Heart left ventricle (tissue), 13 donors: Measurements from ENCODE around the gene CACNA1G.

ENCODE experiments used
- POLR2A ChIP-seq, 2 donors: fragments of 450-650 bp; IDR thresholded peaks; one replicate each; pipeline ENCODE4 v1.6.1; 2017; ENCODE audit warnings: antibody characterized with exemption in 2 of 2, mild to moderate bottlenecking in 2 of 2, moderate library complexity in 2 of 2
- TF ChIP-seq, protein P1 (sequence below), 12 donors: fragments of 200-600 bp; sonication (generic) in 4 of 12; IDR thresholded peaks; one replicate each; pipeline versions ENCODE4 v1.5.0 to v1.8.0; 2018 to 2022; ENCODE audit warnings: antibody characterized with exemption in 12 of 12, mild to moderate bottlenecking in 5 of 12
- donor health status: ischemic (EF 13 %, LVEDD 7.1; RV severe dilation, severe dysfunction).
- donor health status: DM: no; HTN: yes; CAD: no.
- donor health status: DM: no; HTN: no; CAD: no.
- donor health status: ischemic (EF 25% LVEDD 6.9; RV normal size, moderate dysfunction).
- donor health status: ischemic (EF 25% LVEDD 5.7; RV mildly dilated, moderate dysfunction).
- donor health status: ischemic (EF 35%, LVEDD 5.7; RV mildly dilated, moderate dysfunction).
- donor health status: nonischemic (EF 11% LVEDD 7.7; RV severe dilation, severe dysfunction).
- donor health status: DM: yes; HTN: yes; CAD: no.
- donor health status: PGD.
- donor health status: ischemic (EF 29% LVEDD 5.4; RV normal size, mild dysfunction).
- donor health status: nonischemic (EF 23%, LVEDD 6.1; RV moderate dilation, normal function).

DNA sequence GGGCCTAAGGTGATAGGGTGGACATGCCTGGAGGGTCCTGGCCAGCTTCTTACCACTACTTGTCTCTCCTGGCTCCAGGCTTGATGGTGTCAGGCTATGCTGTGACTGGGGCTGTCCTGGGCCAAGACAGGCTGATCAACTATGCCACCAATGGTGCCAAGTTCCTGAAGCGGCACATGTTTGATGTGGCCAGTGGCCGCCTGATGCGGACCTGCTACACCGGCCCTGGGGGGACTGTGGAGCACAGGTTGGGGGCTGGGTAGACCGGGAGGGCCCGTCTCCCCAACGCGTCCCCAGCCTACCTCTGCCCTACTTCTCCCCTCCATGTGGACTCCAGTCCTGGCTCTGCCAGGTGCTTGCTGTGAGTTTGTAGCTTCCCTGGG lies 9.1 kb upstream of the CACNA1G start:
- TF ChIP-seq POLR2A (IDR thresholded peaks at IDR 0.05): no peak
- TF ChIP-seq, protein P1, sequence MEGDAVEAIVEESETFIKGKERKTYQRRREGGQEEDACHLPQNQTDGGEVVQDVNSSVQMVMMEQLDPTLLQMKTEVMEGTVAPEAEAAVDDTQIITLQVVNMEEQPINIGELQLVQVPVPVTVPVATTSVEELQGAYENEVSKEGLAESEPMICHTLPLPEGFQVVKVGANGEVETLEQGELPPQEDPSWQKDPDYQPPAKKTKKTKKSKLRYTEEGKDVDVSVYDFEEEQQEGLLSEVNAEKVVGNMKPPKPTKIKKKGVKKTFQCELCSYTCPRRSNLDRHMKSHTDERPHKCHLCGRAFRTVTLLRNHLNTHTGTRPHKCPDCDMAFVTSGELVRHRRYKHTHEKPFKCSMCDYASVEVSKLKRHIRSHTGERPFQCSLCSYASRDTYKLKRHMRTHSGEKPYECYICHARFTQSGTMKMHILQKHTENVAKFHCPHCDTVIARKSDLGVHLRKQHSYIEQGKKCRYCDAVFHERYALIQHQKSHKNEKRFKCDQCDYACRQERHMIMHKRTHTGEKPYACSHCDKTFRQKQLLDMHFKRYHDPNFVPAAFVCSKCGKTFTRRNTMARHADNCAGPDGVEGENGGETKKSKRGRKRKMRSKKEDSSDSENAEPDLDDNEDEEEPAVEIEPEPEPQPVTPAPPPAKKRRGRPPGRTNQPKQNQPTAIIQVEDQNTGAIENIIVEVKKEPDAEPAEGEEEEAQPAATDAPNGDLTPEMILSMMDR (IDR thresholded peaks at IDR 0.05): no peak
